LNCAP (cell line): Measurements from ENCODE around the gene SEMA3G.

Source experiments
- CTCF ChIP-seq: fragments of 450-650 bp; IDR thresholded peaks from 2 replicates; pipeline ENCODE4 v1.5.1; 2017; ENCODE audit warnings: mild to moderate bottlenecking

Gene SEMA3G

GRCh38 chr3:52397676-52398399, 47.1 kb downstream of the SEMA3G start:
- TF ChIP-seq CTCF: no peak

GRCh38 chr3:52396907-52397591, 47.9 kb downstream of the SEMA3G start:
- TF ChIP-seq CTCF: no peak

- TF ChIP-seq CTCF: no peak
Measured at GRCh38 chr3:52396011-52396906, 48.6 kb downstream of the SEMA3G start.

- no peak for TF ChIP-seq CTCF
Measured at GRCh38 chr3:52395503-52395865, 49.4 kb downstream of the SEMA3G start.

- no peak for TF ChIP-seq CTCF
Measured at GRCh38 chr3:52394751-52395502, 50.0 kb downstream of the SEMA3G start.

- no peak for TF ChIP-seq CTCF
Measured at GRCh38 chr3:52393959-52394670, 50.8 kb downstream of the SEMA3G start.
